ENCODE results near the gene THOC1.

Gene THOC1

DNA sequence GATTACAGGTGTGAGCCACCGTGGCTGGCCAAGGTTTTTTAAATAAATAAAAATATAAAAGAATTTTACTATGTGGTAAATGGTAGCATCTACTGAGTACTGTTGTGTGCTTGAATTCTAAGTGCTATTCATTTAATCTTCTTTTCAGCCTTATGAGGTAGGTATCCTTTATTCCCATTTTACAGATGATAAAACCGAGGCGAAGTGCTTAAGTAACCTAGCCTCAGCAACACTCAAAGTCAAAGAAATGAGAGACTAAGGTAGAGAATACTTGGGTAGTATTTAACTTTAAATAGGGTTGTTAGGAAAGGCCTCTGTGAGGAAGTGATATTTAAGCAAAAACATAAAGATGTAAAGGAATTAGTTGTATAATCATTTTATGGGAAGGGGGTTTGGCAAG, 5.7 kb upstream of the THOC1 start:
- H3K36me3 ChIP-seq (ENCODE audit: control insufficient read depth, low read depth, low read length) = no peaks in the 10 kb centered on the region
- peaks cover 9% of the 10 kb centered on the region for H3K4me1 ChIP-seq (ENCODE audit: control insufficient read depth, low read depth, low read length)
- no peaks in the 10 kb centered on the region for H3K9me3 ChIP-seq (ENCODE audit: control insufficient read depth, low read depth, low read length)

DNA sequence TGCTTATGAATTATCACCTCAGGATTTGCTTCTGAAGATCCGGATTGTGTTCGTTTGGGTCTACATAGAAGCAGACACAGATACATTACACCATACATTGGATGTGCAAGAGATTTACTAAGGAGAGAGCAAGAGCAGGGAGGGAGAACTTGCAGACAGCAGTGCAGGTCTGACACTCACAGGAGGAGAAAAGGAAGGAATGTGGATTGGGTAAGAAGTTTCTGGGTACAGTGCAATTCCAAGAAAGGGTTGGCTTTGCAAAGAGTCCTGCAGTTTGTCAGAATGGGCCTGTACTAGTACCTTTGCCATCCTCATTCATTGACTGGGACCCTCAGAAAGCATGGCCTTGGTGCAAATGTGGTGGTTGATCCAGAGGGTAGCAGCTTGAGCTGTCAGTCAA, 4.8 kb upstream of the THOC1 start:
- H3K4me3 ChIP-seq (ENCODE audit: low read length) = no peak overlapping the region
- H3K27me3 ChIP-seq (ENCODE audit: control insufficient read depth, insufficient read depth, low read length) = no peaks in the 10 kb centered on the region
- H3K36me3 ChIP-seq (ENCODE audit: control insufficient read depth, low read depth, low read length) = no peaks in the 10 kb centered on the region
- H3K27ac ChIP-seq (ENCODE audit: low read length) = no peak overlapping the region
- H3K9me3 ChIP-seq (ENCODE audit: control insufficient read depth, low read depth, low read length) = no peaks in the 10 kb centered on the region
- H3K4me1 ChIP-seq (ENCODE audit: control insufficient read depth, low read depth, low read length) = peaks cover 9% of the 10 kb centered on the region
- H3K9ac ChIP-seq (ENCODE audit: low read length) = no peak overlapping the region

More for the DNA sequence above, 5.7 kb upstream of the THOC1 start:
- no peaks in the 10 kb centered on the region for H3K27me3 ChIP-seq (ENCODE audit: control insufficient read depth, insufficient read depth, low read length)
- H3K9ac ChIP-seq (ENCODE audit: low read length) = no peak overlapping the region
- no peak overlapping the region for H3K4me3 ChIP-seq (ENCODE audit: low read length)
- H3K27ac ChIP-seq (ENCODE audit: low read length) = no peak overlapping the region

DNA sequence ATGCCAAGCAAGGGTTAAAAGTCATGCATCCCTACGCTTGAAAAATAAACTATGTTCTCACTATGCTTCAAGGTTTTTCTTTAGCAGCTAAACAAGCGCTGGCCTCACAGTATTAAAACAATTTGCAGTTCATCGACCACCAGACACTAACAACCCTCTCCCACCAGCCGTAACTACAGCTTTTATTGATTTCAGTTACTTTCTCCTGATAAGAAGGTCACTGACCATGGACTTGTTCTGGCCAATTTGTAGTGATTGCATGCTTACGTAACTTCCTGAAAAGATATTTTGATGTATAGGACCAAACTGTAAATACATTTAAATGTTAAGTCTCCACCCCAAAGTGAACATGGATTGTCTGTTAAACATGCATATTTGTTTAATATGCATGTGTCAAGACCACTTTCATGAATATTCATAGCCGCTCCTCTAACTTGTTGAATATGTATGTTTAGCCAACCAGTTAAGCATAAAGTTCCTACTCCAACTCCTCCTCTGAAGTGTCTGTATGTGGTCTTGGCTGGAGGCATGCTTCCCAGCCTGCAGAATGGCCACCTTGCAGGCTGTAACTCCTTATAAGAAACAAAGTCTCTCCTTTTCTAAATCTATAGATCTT, 1.7 kb upstream of the THOC1 start:
- no peaks in the 10 kb centered on the region for H3K27me3 ChIP-seq (ENCODE audit: control insufficient read depth, insufficient read depth, low read length)
- no peaks in the 10 kb centered on the region for H3K9me3 ChIP-seq (ENCODE audit: control insufficient read depth, low read depth, low read length)
- peaks cover 9% of the 10 kb centered on the region for H3K36me3 ChIP-seq (ENCODE audit: control insufficient read depth, low read depth, low read length)
- H3K4me3 ChIP-seq (ENCODE audit: low read length) = no peak overlapping the region
- H3K27ac ChIP-seq (ENCODE audit: low read length) = no peak overlapping the region
- no peak overlapping the region for H3K9ac ChIP-seq (ENCODE audit: low read length)
- H3K4me1 ChIP-seq (ENCODE audit: control insufficient read depth, low read depth, low read length) = peaks cover 9% of the 10 kb centered on the region

DNA sequence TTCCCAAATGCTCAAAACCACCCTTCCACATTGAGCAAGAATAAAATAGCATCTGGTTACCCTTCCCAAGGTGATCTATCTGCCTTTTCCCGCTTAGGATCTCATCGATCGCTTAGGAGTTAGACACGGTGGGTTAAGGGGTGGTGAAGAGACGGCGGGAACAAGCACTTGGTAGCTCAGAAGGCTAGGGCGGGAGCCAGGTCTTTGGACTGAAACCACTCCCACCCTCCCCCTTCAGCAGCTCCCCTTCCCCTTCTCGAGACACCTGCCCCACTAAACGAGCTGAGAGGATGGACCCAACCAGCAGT, 513 bp downstream of the THOC1 start:
- Histone ChIP-seq H3K27ac (ENCODE audit: low read length) (peak overlapping the region; percentile 93), H3K27me3 (ENCODE audit: control insufficient read depth, insufficient read depth, low read length) (no peaks in the 10 kb centered on the region), H3K4me1 (ENCODE audit: control insufficient read depth, low read depth, low read length) (peaks cover 9% of the 10 kb centered on the region), H3K4me3 (ENCODE audit: low read length) (peak overlapping the region; percentile 98), H3K9ac (ENCODE audit: low read length) (peak overlapping the region; percentile 96), H3K36me3 (ENCODE audit: control insufficient read depth, low read depth, low read length) (peaks cover 30% of the 10 kb centered on the region), H3K9me3 (ENCODE audit: control insufficient read depth, low read depth, low read length) (no peaks in the 10 kb centered on the region)

DNA sequence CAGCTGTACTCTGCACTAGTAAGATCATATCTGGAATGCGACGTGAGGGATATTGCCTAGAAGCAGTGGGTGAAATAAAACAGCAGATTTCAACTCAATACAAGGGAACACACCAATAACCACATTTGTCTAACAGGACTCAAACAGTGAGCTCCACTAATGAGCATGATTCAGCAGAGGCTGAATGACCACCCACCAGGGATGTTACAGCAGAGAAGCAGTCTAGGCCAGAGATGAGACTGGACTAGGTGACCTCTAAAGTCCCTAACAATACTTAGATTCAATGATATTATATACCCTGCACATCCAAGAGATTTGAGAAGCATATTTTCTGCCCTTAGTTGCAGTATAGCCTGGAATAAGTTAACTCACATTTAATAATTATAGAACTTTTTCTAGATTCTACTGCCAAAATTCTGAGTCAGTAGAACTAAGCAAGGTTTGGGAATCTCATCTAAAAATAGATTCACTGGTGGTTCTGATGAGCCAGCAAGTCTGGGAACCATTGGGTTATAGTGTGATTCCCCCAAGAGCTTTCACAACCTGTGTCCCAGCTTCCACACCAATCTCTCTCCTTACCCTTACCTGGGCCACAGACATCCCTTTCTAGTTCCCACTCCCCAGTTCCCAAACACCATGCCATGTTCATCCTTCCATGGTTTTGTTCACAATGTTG, 6.3 kb downstream of the THOC1 start:
- Histone ChIP-seq H3K27me3 (ENCODE audit: control insufficient read depth, insufficient read depth, low read length) (no peaks in the 10 kb centered on the region), H3K4me1 (ENCODE audit: control insufficient read depth, low read depth, low read length) (no peaks in the 10 kb centered on the region), H3K4me3 (ENCODE audit: low read length) (no peak overlapping the region), H3K36me3 (ENCODE audit: control insufficient read depth, low read depth, low read length) (peaks cover 85% of the 10 kb centered on the region), H3K27ac (ENCODE audit: low read length) (no peak overlapping the region), H3K9me3 (ENCODE audit: control insufficient read depth, low read depth, low read length) (no peaks in the 10 kb centered on the region), H3K9ac (ENCODE audit: low read length) (no peak overlapping the region)

DNA sequence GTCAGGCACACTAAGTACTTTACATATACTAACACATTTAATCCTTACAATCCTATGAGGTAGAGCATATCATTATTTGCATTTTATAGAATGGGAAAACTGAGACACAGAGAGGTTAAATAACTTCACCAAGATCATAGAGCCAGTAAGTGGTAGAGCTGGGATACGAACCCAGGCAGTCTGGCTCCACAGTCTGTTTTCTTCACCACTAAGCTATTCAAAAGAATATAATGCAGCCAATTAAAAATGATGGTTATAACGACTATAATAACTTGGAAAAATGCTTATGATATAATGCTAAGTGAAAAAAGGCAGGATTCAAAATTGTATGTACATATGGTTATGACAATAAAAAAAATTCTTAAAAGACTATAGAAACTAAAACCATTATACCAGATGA, 7.3 kb downstream of the THOC1 start:
- H3K36me3 ChIP-seq (ENCODE audit: control insufficient read depth, low read depth, low read length) = peaks cover 95% of the 10 kb centered on the region
- H3K27ac ChIP-seq (ENCODE audit: low read length) = no peak overlapping the region
- H3K9me3 ChIP-seq (ENCODE audit: control insufficient read depth, low read depth, low read length) = no peaks in the 10 kb centered on the region
- no peak overlapping the region for H3K9ac ChIP-seq (ENCODE audit: low read length)
- H3K4me1 ChIP-seq (ENCODE audit: control insufficient read depth, low read depth, low read length) = no peaks in the 10 kb centered on the region
- no peak overlapping the region for H3K4me3 ChIP-seq (ENCODE audit: low read length)
- H3K27me3 ChIP-seq (ENCODE audit: control insufficient read depth, insufficient read depth, low read length) = no peaks in the 10 kb centered on the region

DNA sequence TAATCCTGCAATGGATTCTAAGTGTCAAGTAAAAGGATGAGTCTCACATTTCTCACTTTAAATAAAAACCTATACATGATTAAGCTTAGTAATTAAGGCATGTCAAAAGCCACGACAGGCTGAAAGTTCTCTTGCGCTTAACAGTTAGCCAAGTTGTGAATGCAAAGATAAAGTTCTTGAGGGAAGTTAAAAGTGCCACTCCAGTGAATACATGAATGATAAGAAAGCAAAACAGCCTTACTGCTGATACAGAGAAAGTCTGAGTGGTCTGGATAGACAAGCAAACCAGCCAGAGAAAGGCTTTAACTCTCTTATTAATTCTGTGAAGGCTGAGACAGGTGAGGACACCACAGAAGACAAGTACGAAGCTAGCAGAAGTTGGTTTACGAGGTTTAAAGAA, 12.7 kb downstream of the THOC1 start:
- Histone ChIP-seq H3K36me3 (ENCODE audit: control insufficient read depth, low read depth, low read length) (peaks cover 97% of the 10 kb centered on the region), H3K27ac (ENCODE audit: low read length) (no peak overlapping the region), H3K4me3 (ENCODE audit: low read length) (no peak overlapping the region), H3K9ac (ENCODE audit: low read length) (no peak overlapping the region), H3K27me3 (ENCODE audit: control insufficient read depth, insufficient read depth, low read length) (no peaks in the 10 kb centered on the region), H3K4me1 (ENCODE audit: control insufficient read depth, low read depth, low read length) (no peaks in the 10 kb centered on the region), H3K9me3 (ENCODE audit: control insufficient read depth, low read depth, low read length) (no peaks in the 10 kb centered on the region)

DNA sequence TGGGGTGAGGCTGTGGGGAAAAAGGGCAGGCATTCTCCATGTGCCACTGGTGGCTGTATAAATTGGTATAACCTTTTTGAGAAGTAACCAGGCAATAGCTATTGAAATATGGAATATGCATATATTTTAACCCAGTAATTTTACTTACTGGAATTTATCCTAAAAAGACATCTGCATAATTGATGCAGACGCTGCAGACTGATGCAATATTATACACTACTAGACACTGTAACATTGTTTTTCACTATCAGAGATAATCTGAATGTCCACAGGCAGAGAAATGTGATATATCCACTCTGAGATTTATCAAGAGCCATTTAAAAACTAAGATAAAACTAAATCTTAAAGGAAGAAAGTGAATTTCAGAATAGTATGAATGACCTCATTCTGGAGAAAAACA, 14.7 kb downstream of the THOC1 start:
- Histone ChIP-seq H3K27ac (ENCODE audit: low read length) (no peak overlapping the region), H3K4me1 (ENCODE audit: control insufficient read depth, low read depth, low read length) (no peaks in the 10 kb centered on the region), H3K9me3 (ENCODE audit: control insufficient read depth, low read depth, low read length) (no peaks in the 10 kb centered on the region), H3K36me3 (ENCODE audit: control insufficient read depth, low read depth, low read length) (peaks cover 83% of the 10 kb centered on the region), H3K9ac (ENCODE audit: low read length) (no peak overlapping the region), H3K27me3 (ENCODE audit: control insufficient read depth, insufficient read depth, low read length) (no peaks in the 10 kb centered on the region), H3K4me3 (ENCODE audit: low read length) (no peak overlapping the region)

DNA sequence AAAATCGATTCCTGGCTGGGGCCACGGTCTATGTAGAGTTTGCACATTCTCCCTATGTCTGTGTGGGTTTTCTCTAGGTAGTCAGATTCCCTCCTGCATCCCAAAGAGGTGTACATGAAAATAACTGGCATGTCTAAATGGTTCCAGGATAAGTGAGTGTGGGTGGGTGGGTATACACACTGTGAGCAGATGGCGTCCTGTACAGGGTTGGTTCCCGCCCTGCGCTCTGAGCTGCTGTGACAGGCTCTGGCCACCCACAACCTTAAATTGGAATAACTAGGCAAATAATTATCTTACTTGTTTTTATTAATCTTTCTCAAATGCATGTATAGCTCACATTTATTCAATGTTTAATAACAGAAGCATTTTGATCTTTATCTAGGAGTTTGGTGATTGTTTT, 16.3 kb downstream of the THOC1 start:
- Histone ChIP-seq H3K9ac (ENCODE audit: low read length) (no peak overlapping the region), H3K27ac (ENCODE audit: low read length) (no peak overlapping the region), H3K36me3 (ENCODE audit: control insufficient read depth, low read depth, low read length) (peaks cover 81% of the 10 kb centered on the region), H3K4me3 (ENCODE audit: low read length) (no peak overlapping the region), H3K9me3 (ENCODE audit: control insufficient read depth, low read depth, low read length) (no peaks in the 10 kb centered on the region), H3K4me1 (ENCODE audit: control insufficient read depth, low read depth, low read length) (no peaks in the 10 kb centered on the region), H3K27me3 (ENCODE audit: control insufficient read depth, insufficient read depth, low read length) (no peaks in the 10 kb centered on the region)

DNA sequence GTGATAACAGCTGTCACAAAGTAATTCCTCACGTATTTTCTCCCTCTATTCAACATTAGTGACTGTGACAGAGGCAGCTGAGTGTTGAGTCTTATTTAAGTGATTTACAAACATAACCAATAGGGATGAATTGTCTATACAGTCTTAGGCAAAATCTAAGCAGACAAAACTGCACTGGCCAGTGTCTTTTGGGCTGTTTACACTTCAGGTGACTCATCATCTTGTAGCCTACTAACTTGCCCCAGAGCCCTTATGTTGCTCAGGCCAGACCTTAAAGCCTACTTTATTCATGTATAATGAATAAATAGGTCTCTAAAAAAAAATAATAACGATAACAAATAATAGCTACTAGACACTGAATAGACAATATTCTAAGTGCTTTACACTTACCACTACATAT, 17.2 kb downstream of the THOC1 start:
- H3K9ac ChIP-seq (ENCODE audit: low read length) = no peak overlapping the region
- H3K4me3 ChIP-seq (ENCODE audit: low read length) = no peak overlapping the region
- H3K4me1 ChIP-seq (ENCODE audit: control insufficient read depth, low read depth, low read length) = no peaks in the 10 kb centered on the region
- H3K9me3 ChIP-seq (ENCODE audit: control insufficient read depth, low read depth, low read length) = no peaks in the 10 kb centered on the region
- H3K36me3 ChIP-seq (ENCODE audit: control insufficient read depth, low read depth, low read length) = peaks cover 80% of the 10 kb centered on the region
- H3K27ac ChIP-seq (ENCODE audit: low read length) = no peak overlapping the region
- no peaks in the 10 kb centered on the region for H3K27me3 ChIP-seq (ENCODE audit: control insufficient read depth, insufficient read depth, low read length)

DNA sequence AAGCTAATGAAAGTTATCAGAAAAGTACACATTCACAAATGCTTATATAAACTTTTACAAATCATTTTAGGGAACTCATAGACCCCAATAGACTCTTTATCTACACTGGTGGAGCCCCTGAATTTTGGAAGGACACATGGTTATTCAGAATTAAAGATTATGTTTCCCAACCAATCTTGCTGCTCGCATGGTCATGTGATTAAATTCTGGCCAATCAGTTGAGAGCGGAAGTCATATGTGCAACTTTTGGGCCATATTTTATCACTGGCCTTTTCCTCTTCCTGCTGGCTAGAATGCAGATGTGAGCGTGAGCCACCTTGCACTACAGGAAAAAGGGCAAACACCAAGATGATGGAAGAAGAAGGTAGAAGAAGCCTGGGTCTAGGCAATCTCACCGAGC, 19.8 kb downstream of the THOC1 start:
- no peaks in the 10 kb centered on the region for H3K9me3 ChIP-seq (ENCODE audit: control insufficient read depth, low read depth, low read length)

DNA sequence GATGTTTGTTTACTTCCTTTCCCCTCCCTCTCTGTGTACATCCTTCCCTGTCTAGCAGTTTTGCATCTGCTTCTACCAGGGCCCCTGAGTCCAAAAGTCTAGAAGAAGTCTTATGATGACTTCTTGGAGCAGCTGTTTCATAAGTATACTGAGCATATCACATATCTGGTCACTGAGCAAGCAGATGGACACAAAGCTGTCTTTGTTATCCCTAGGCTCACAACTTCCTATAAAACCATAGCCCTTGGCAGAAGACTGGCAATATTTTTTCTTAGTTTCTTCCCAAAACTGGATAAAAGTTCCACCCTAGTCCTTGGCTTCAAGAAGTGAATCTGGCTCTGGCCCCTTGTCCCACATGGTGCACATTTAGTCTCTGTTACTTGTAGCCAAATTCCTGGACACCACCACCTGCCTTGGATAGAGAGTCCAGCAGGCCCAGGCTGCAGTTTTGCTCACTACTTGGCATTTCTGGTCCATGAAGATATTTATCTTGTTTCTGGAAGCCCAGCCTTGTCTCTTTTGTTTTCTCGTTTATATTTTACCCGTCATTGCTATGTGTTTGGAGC, 22.5 kb downstream of the THOC1 start:
- H3K36me3 ChIP-seq (ENCODE audit: control insufficient read depth, low read depth, low read length) = peaks cover 56% of the 10 kb centered on the region
- no peaks in the 10 kb centered on the region for H3K9me3 ChIP-seq (ENCODE audit: control insufficient read depth, low read depth, low read length)
- H3K4me1 ChIP-seq (ENCODE audit: control insufficient read depth, low read depth, low read length) = no peaks in the 10 kb centered on the region

More for the DNA sequence above, 19.8 kb downstream of the THOC1 start:
- H3K9ac ChIP-seq (ENCODE audit: low read length) = no peak overlapping the region
- no peak overlapping the region for H3K27ac ChIP-seq (ENCODE audit: low read length)
- no peaks in the 10 kb centered on the region for H3K4me1 ChIP-seq (ENCODE audit: control insufficient read depth, low read depth, low read length)
- H3K36me3 ChIP-seq (ENCODE audit: control insufficient read depth, low read depth, low read length) = peaks cover 69% of the 10 kb centered on the region
- H3K4me3 ChIP-seq (ENCODE audit: low read length) = no peak overlapping the region
- H3K27me3 ChIP-seq (ENCODE audit: control insufficient read depth, insufficient read depth, low read length) = no peaks in the 10 kb centered on the region

More for the DNA sequence above, 22.5 kb downstream of the THOC1 start:
- no peak overlapping the region for H3K4me3 ChIP-seq (ENCODE audit: low read length)
- no peak overlapping the region for H3K27ac ChIP-seq (ENCODE audit: low read length)
- H3K27me3 ChIP-seq (ENCODE audit: control insufficient read depth, insufficient read depth, low read length) = no peaks in the 10 kb centered on the region
- H3K9ac ChIP-seq (ENCODE audit: low read length) = no peak overlapping the region
